ENCODE results near the gene CTNND2. TPM values are rescaled to one million over a fixed set of nuclear protein-coding genes. Genes with fewer than 3 reads are reported as not detected.

The CTNND2 gene
- total RNA-seq, 2 donors from 2014 or later: not detected

GRCh38 chr5:11599499-11599898, 304.7 kb downstream of the CTNND2 start:
- Histone ChIP-seq H3K36me3 (no peaks in the 10 kb centered on the region), H3K9me3 (no peaks in the 10 kb centered on the region), H3K4me3 (no peak overlapping the region), H3K27me3 (replicated peaks; ENCODE audit: insufficient read depth) (no peaks in the 10 kb centered on the region), H3K4me1 (ENCODE audit: control insufficient read depth in 1 of 2, low read depth in 2 of 2) (no peaks in the 10 kb centered on the region), H3K27ac (no peak overlapping the region)
- TF ChIP-seq CTCF (IDR thresholded peaks at IDR 0.05): no peak
- ATAC-seq (ENCODE audit: insufficient number of reproducible peaks, low FRiP score, low read depth) (no peak), DNase-seq (ENCODE audit: low spot score) (no peak)

- Histone ChIP-seq H3K27ac (no peak overlapping the region), H3K9me3 (no peaks in the 10 kb centered on the region), H3K4me3 (no peak overlapping the region), H3K27me3 (replicated peaks; ENCODE audit: insufficient read depth) (no peaks in the 10 kb centered on the region), H3K4me1 (ENCODE audit: control insufficient read depth in 1 of 2, low read depth in 2 of 2) (no peaks in the 10 kb centered on the region), H3K36me3 (no peaks in the 10 kb centered on the region)
- no peak for DNase-seq (ENCODE audit: low spot score)
- TF ChIP-seq CTCF (IDR thresholded peaks at IDR 0.05): no peak
- no peak for ATAC-seq (ENCODE audit: insufficient number of reproducible peaks, low FRiP score, low read depth)
Observed at GRCh38 chr5:11596657-11597071, 307.6 kb downstream of the CTNND2 start.

GRCh38 chr5:11596185-11596584, 308.1 kb downstream of the CTNND2 start:
- Histone ChIP-seq H3K4me3 (no peak overlapping the region), H3K27ac (no peak overlapping the region), H3K9me3 (no peaks in the 10 kb centered on the region)

GRCh38 chr5:11595045-11595444, 309.2 kb downstream of the CTNND2 start:
- Histone ChIP-seq H3K27me3 (replicated peaks; ENCODE audit: insufficient read depth) (no peaks in the 10 kb centered on the region), H3K27ac (no peak overlapping the region), H3K4me1 (ENCODE audit: control insufficient read depth in 1 of 2, low read depth in 2 of 2) (no peaks in the 10 kb centered on the region), H3K9me3 (no peaks in the 10 kb centered on the region), H3K4me3 (no peak overlapping the region), H3K36me3 (no peaks in the 10 kb centered on the region)
- TF ChIP-seq CTCF (IDR thresholded peaks at IDR 0.05): no peak
- DNase-seq (ENCODE audit: low spot score) (no peak), ATAC-seq (ENCODE audit: insufficient number of reproducible peaks, low FRiP score, low read depth) (no peak)

More at GRCh38 chr5:11596185-11596584, 308.1 kb downstream of the CTNND2 start:
- no peak for TF ChIP-seq CTCF (IDR thresholded peaks at IDR 0.05)
- Histone ChIP-seq H3K36me3 (no peaks in the 10 kb centered on the region), H3K4me1 (ENCODE audit: control insufficient read depth in 1 of 2, low read depth in 2 of 2) (no peaks in the 10 kb centered on the region), H3K27me3 (replicated peaks; ENCODE audit: insufficient read depth) (no peaks in the 10 kb centered on the region)
- ATAC-seq (ENCODE audit: insufficient number of reproducible peaks, low FRiP score, low read depth): no peak
- no peak for DNase-seq (ENCODE audit: low spot score)

- DNase-seq (ENCODE audit: low spot score) (no peak), ATAC-seq (ENCODE audit: insufficient number of reproducible peaks, low FRiP score, low read depth) (no peak)
- Histone ChIP-seq H3K9me3 (no peaks in the 10 kb centered on the region), H3K27ac (no peak overlapping the region), H3K4me1 (ENCODE audit: control insufficient read depth in 1 of 2, low read depth in 2 of 2) (no peaks in the 10 kb centered on the region), H3K36me3 (no peaks in the 10 kb centered on the region), H3K27me3 (replicated peaks; ENCODE audit: insufficient read depth) (no peaks in the 10 kb centered on the region), H3K4me3 (no peak overlapping the region)
- no peak for TF ChIP-seq CTCF (IDR thresholded peaks at IDR 0.05)
Observed at GRCh38 chr5:11594021-11594420, 310.2 kb downstream of the CTNND2 start.

Data from thoracic aorta (tissue), 2 donors.